H1 (cell line): Measurements from ENCODE around the gene MTFMT. TPM values are rescaled to one million over a fixed set of nuclear protein-coding genes. Genes with fewer than 3 reads are reported as not detected.

Source experiments
- CTCF ChIA-PET: fragments of 300-600 bp; sonication (Branson Sonifier 250); formaldehyde crosslinking; loops from one replicate; lab custom pipeline; 2021; ENCODE audit not compliant: partially characterized antibody; lab: Charles Lee
- POLR2A ChIA-PET: fragments of 300-600 bp; sonication (Branson Sonifier 250); formaldehyde crosslinking; loops from one replicate; lab custom pipeline; 2021; ENCODE audit warnings: inconsistent platforms; ENCODE audit not compliant: partially characterized antibody; lab: Charles Lee
- DNase-seq, 2 experiments: peaks; one replicate each; pipeline versions ENCODE4 v3.0.0 to v3.0.0-alpha.2; 2010 to 2022; ENCODE audit warnings: low spot score in 2 of 2, low read depth in 1 of 2, mixed read lengths in 1 of 2
- FAIRE-seq: peaks from 2 replicates; lab custom pipeline; 2011; peaks lifted over from hg19 to GRCh38; lab: Jason Lieb, UNC
- H2AFZ ChIP-seq: 2 replicates; pipeline ENCODE4 v1.8.1; 2012; ENCODE audit warnings: low read length, inconsistent platforms
- H2AK5ac ChIP-seq: 2 replicates; pipeline ENCODE4 v1.6.1; 2013; ENCODE audit warnings: low read depth, low read length
- H2BK120ac ChIP-seq: replicated peaks from 2 replicates; pipeline ENCODE3; 2013; ENCODE audit warnings: low read depth, low read length, inconsistent platforms
- H2BK12ac ChIP-seq: 2 replicates; pipeline ENCODE4 v1.6.1; 2013; ENCODE audit warnings: low read depth, low read length
- H2BK15ac ChIP-seq: 2 replicates; pipeline ENCODE4 v1.6.1; 2013; ENCODE audit warnings: low read length
- H2BK20ac ChIP-seq: 2 replicates; pipeline ENCODE4 v1.6.1; 2013; ENCODE audit warnings: low read length
- H2BK5ac ChIP-seq: 2 replicates; pipeline ENCODE4 v1.6.1; 2013; ENCODE audit warnings: low read depth, low read length
- H3K14ac ChIP-seq: 2 replicates; pipeline ENCODE4 v1.6.1; 2013; ENCODE audit warnings: inconsistent platforms; ENCODE audit not compliant: insufficient read length
- H3K18ac ChIP-seq: 2 replicates; pipeline ENCODE4 v1.6.1; 2013; ENCODE audit warnings: low read length; ENCODE audit errors: extremely low read depth
- H3K23ac ChIP-seq: 2 replicates; pipeline ENCODE4 v1.6.1; 2013; ENCODE audit warnings: inconsistent platforms; ENCODE audit not compliant: insufficient read length
- H3K23me2 ChIP-seq: 2 replicates; pipeline ENCODE4 v1.6.1; 2013; ENCODE audit warnings: low read depth, low read length
- H3K27ac ChIP-seq: 2 replicates; pipeline ENCODE4 v1.6.1; 2011; ENCODE audit warnings: low read depth, low read length, inconsistent platforms
- H3K27me3 ChIP-seq, 4 experiments: replicated peaks in 1 of 4; 1 replicate in 1 of 4; 2 replicates in 3 of 4; pipeline versions ENCODE4 v1.6.1 to v1.8.1; 2011 to 2013; ENCODE audit warnings: low read length in 3 of 4, mild to moderate bottlenecking in 3 of 4, inconsistent platforms in 2 of 4, mixed read lengths in 2 of 4, moderate library complexity in 1 of 4; ENCODE audit not compliant: control insufficient read depth in 3 of 4, insufficient read depth in 3 of 4; ENCODE audit errors: extremely low read depth in 1 of 4
- H3K36me3 ChIP-seq, 4 experiments: 2 replicates each; pipeline versions ENCODE4 v1.6.1 to v1.8.1; 2011 to 2013; ENCODE audit warnings: mild to moderate bottlenecking in 4 of 4, low read length in 3 of 4, moderate library complexity in 2 of 4, control low read depth in 1 of 4, inconsistent platforms in 1 of 4; ENCODE audit not compliant: insufficient read depth in 4 of 4, control insufficient read depth in 2 of 4
- H3K4ac ChIP-seq: replicated peaks from 2 replicates; pipeline ENCODE3; 2013; ENCODE audit warnings: low read length, low read depth, mixed read lengths, inconsistent platforms; ENCODE audit not compliant: insufficient read length
- H3K4me1 ChIP-seq, 4 experiments: replicated peaks in 1 of 4; 1 replicate in 1 of 4; 2 replicates in 3 of 4; pipeline versions ENCODE4 v1.6.1 to v1.8.1; 2011 to 2013; ENCODE audit warnings: low read length in 3 of 4, inconsistent platforms in 2 of 4, mixed read lengths in 1 of 4; ENCODE audit not compliant: insufficient read depth in 4 of 4, control insufficient read depth in 3 of 4
- H3K4me2 ChIP-seq, 2 experiments: 2 replicates each; pipeline versions ENCODE4 v1.6.1 to v1.8.1; 2011 to 2013; ENCODE audit warnings: low read depth in 2 of 2, low read length in 2 of 2, control low read depth in 1 of 2, inconsistent platforms in 1 of 2, mild to moderate bottlenecking in 1 of 2; ENCODE audit not compliant: insufficient read depth in 1 of 2
- H3K4me3 ChIP-seq, 4 experiments: fragments of 200-600, 300-600 bp in 1 of 4; sonication (generic), shearing (Covaris generic), sonication (Bioruptor Twin) in 1 of 4; 2 replicates each; pipeline versions ENCODE4 v1.5.1 to v1.8.1; 2011 to 2016; ENCODE audit warnings: low read length in 4 of 4, low read depth in 3 of 4, control low read depth in 2 of 4, inconsistent platforms in 2 of 4, mild to moderate bottlenecking in 2 of 4, mixed read lengths in 1 of 4, moderate library complexity in 1 of 4; ENCODE audit not compliant: insufficient read depth in 2 of 4; ENCODE audit errors: extremely low read depth in 1 of 4
- H3K56ac ChIP-seq: replicated peaks from 2 replicates; pipeline ENCODE3; 2013; ENCODE audit warnings: low read depth, mild to moderate bottlenecking, mixed read lengths, low read length, inconsistent platforms; ENCODE audit not compliant: insufficient read length
- H3K79me1 ChIP-seq: 2 replicates; pipeline ENCODE4 v1.6.1; 2013; ENCODE audit warnings: low read depth, low read length, control low read depth
- H3K79me2 ChIP-seq, 2 experiments: 2 replicates each; pipeline versions ENCODE4 v1.6.1 to v1.8.1; 2012 to 2013; ENCODE audit warnings: low read length in 2 of 2, mild to moderate bottlenecking in 2 of 2, inconsistent platforms in 1 of 2; ENCODE audit not compliant: insufficient read depth in 2 of 2, control insufficient read depth in 1 of 2
- H3K9ac ChIP-seq, 4 experiments: replicated peaks in 1 of 4; 1 replicate in 1 of 4; 2 replicates in 3 of 4; pipeline versions ENCODE4 v1.6.1 to v1.8.1; 2011 to 2013; ENCODE audit warnings: low read depth in 3 of 4, low read length in 3 of 4, control low read depth in 2 of 4, mild to moderate bottlenecking in 2 of 4, moderate library complexity in 2 of 4, inconsistent platforms in 1 of 4; ENCODE audit errors: extremely low read depth in 1 of 4
- H3K9me3 ChIP-seq, 2 experiments: 2 replicates each; pipeline versions ENCODE4 v1.6.1 to v1.8.1; 2012 to 2013; ENCODE audit warnings: mild to moderate bottlenecking in 2 of 2, moderate library complexity in 2 of 2, control low read depth in 1 of 2, inconsistent platforms in 1 of 2, low read depth in 1 of 2, low read length in 1 of 2, mixed read lengths in 1 of 2; ENCODE audit not compliant: insufficient read depth in 2 of 2
- H4K20me1 ChIP-seq, 2 experiments: replicated peaks in 1 of 2; 2 replicates each; pipeline versions ENCODE3 to v1.8.1; 2011 to 2013; ENCODE audit warnings: inconsistent platforms in 2 of 2, low read length in 2 of 2, mild to moderate bottlenecking in 1 of 2; ENCODE audit not compliant: insufficient read depth in 2 of 2, control insufficient read depth in 1 of 2
- H4K5ac ChIP-seq: 2 replicates; pipeline ENCODE4 v1.6.1; 2013; ENCODE audit warnings: low read length, low read depth, mixed read lengths, inconsistent platforms; ENCODE audit not compliant: insufficient read length
- H4K8ac ChIP-seq: 2 replicates; pipeline ENCODE4 v1.8.0; 2013; ENCODE audit warnings: mild to moderate bottlenecking, moderate library complexity, low read length, inconsistent platforms; ENCODE audit not compliant: insufficient read depth; ENCODE audit errors: extremely low read depth
- H4K91ac ChIP-seq: replicated peaks from 2 replicates; pipeline ENCODE3; 2013; ENCODE audit warnings: low read length, mixed read lengths, inconsistent platforms; ENCODE audit not compliant: insufficient read length
- CBX8 ChIP-seq: fragments of 300-800, 300-1000 bp; sonication (generic); IDR thresholded peaks from 2 replicates; pipeline ENCODE4 v1.7.1; 2016; ENCODE audit warnings: low read depth, low read length, borderline replicate concordance
- KDM4A ChIP-seq: IDR thresholded peaks from one replicate; pipeline ENCODE4 v1.7.1; 2012; ENCODE audit warnings: low read depth, mild to moderate bottlenecking, moderate library complexity, low read length, inconsistent platforms; ENCODE audit not compliant: severe bottlenecking
- SIN3A ChIP-seq, 2 experiments: IDR thresholded peaks in 1 of 2; conservative IDR thresholded peaks in 1 of 2; 2 replicates each; pipeline ENCODE4 v1.6.1; 2011 to 2012; ENCODE audit warnings: low read length in 2 of 2, improper control_type of control experiment in 1 of 2, low read depth in 1 of 2, mild to moderate bottlenecking in 1 of 2
- TEAD4 ChIP-seq: IDR thresholded peaks from 2 replicates; pipeline ENCODE4 v1.6.1; 2012; ENCODE audit warnings: low read depth, low read length, inconsistent platforms, mixed read lengths
- WGBS, 2 experiments: shearing (Covaris generic) in 1 of 2; methylation state at CpG; one replicate each; pipeline versions ENCODE4 v1.1.6 to v1.1.7; 2013 to 2015; ENCODE audit warnings: low lambda C conversion rate in 2 of 2, mixed read lengths in 2 of 2, inconsistent platforms in 1 of 2, low coverage in 1 of 2, missing lambda C conversion rate in 1 of 2; ENCODE audit not compliant: insufficient replicate concordance in 2 of 2, insufficient coverage in 1 of 2, insufficient read length in 1 of 2; ENCODE audit errors: extremely low coverage in 1 of 2, missing lambda C conversion rate in 1 of 2; 5-methylcytosine and 5-hydroxymethylcytosine counted together
- polyA plus RNA-seq, 7 experiments: library from polyadenylated mRNA; depleted of rRNA in 3 of 7; stranded (reverse) in 5 of 7; unstranded in 2 of 7; fragments of >200 nt in 5 of 7; fragments of 200-250 nt in 2 of 7; gene quantifications; 1 replicate in 5 of 7; 2 replicates in 1 of 7; 4 replicates in 1 of 7; pipeline versions ENCODE4 v1.2.1 to v1.2.3, GENCODE V29; 2011 to 2013; ENCODE audit warnings: missing spikeins in 2 of 7, mixed read lengths in 2 of 7
- total RNA-seq: library from RNA; stranded (reverse); fragmentation: NEBNext Ultra II Directional; extraction: Animal tissue kit (Norgen Biotek cat#: 25700); gene quantifications from 2 replicates; pipeline ENCODE4 v1.2.1, GENCODE V29; 2021
- TF ChIP-seq, protein P1 (sequence below), 3 experiments: IDR thresholded peaks; 1 replicate in 2 of 3; 2 replicates in 1 of 3; pipeline versions ENCODE4 v1.5.1 to v1.6.1; 2011; ENCODE audit warnings: low read length in 3 of 3, mild to moderate bottlenecking in 3 of 3, inconsistent platforms in 2 of 3, low read depth in 1 of 3, moderate library complexity in 1 of 3; ENCODE audit not compliant: insufficient read depth in 1 of 3; ENCODE audit errors: control extremely low read depth in 1 of 3

Gene MTFMT
- total and polyA plus RNA-seq, 2 of the 8 experiments (the other 6 are each of a cell fraction or from before 2014, with no cell fraction given): 7.7 to 20.8 TPM

DNA sequence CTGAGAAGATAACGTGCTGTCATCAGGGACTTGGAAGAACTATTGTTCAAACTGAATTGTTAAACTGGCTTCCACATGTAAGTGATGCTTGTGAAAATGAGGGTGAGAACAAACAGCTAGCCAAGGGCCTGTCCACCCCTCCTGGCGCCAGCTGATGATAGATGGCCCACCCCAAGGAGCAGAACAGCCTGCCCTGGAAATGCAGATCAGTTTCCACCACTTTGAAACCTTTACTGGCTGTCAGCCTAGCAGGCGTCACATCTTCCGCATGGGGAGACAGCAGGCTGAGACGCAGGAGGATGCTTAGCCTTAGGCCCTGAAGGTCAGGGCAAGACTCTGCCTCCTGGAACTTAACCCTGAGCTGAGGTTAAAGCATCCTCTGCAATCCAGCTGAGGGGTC, 9.4 kb upstream of the MTFMT start:
- no peak overlapping the region for H2AFZ ChIP-seq
- FAIRE-seq: no peak
- TF ChIP-seq, protein P1, sequence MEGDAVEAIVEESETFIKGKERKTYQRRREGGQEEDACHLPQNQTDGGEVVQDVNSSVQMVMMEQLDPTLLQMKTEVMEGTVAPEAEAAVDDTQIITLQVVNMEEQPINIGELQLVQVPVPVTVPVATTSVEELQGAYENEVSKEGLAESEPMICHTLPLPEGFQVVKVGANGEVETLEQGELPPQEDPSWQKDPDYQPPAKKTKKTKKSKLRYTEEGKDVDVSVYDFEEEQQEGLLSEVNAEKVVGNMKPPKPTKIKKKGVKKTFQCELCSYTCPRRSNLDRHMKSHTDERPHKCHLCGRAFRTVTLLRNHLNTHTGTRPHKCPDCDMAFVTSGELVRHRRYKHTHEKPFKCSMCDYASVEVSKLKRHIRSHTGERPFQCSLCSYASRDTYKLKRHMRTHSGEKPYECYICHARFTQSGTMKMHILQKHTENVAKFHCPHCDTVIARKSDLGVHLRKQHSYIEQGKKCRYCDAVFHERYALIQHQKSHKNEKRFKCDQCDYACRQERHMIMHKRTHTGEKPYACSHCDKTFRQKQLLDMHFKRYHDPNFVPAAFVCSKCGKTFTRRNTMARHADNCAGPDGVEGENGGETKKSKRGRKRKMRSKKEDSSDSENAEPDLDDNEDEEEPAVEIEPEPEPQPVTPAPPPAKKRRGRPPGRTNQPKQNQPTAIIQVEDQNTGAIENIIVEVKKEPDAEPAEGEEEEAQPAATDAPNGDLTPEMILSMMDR (IDR thresholded peaks at IDR 0.05; ENCODE audit: control extremely low read depth in 1 of 3, insufficient read depth in 1 of 3, low read depth in 1 of 3, low read length in 3 of 3): no peak
- TF ChIP-seq CBX8 (no peak), KDM4A (no peak), TEAD4 (no peak), SIN3A (conservative IDR thresholded peaks at IDR 0.05 in 1 of 2, IDR thresholded peaks at IDR 0.05 in 1 of 2; ENCODE audit: low read depth in 1 of 2, low read length in 2 of 2) (no peak)

More for the DNA sequence above, 9.4 kb upstream of the MTFMT start:
- no peak overlapping the region for H3K27ac ChIP-seq
- H4K8ac ChIP-seq: no peak overlapping the region
- no peak overlapping the region for H3K56ac ChIP-seq
- H4K20me1 ChIP-seq: no peaks in the 10 kb centered on the region
- no peak overlapping the region for H3K4me3 ChIP-seq
- POLR2A ChIA-PET: interaction anchor here (1.5 kb wide), 1 partner anchor 9 kb away, joined by 3 read pairs; no protein-coding TSS in a partner anchor
- no peak overlapping the region for H2BK15ac ChIP-seq
- H3K36me3 ChIP-seq: no peaks in the 10 kb centered on the region
- no peak overlapping the region for H2BK20ac ChIP-seq
- H3K23ac ChIP-seq: peak overlapping the region; percentile 52
- H4K5ac ChIP-seq: no peak overlapping the region
- no peaks in the 10 kb centered on the region for H3K9me3 ChIP-seq
- no peaks in the 10 kb centered on the region for H3K79me1 ChIP-seq
- H2BK120ac ChIP-seq: no peak overlapping the region
- CTCF ChIA-PET: interaction anchor here (0.9 to 33.2 kb wide), 5 partner anchors 9 to 63 kb away, joined by 3 to 1213 read pairs (median 5); partner anchors contain the start of genes KBTBD13 and RASL12
- H4K91ac ChIP-seq: no peak overlapping the region
- no peaks in the 10 kb centered on the region for H3K23me2 ChIP-seq
- H3K4me1 ChIP-seq: no peaks in the 10 kb centered on the region
- no peak overlapping the region for H3K14ac ChIP-seq
- no peak overlapping the region for H2AK5ac ChIP-seq
- no peaks in the 10 kb centered on the region for H3K79me2 ChIP-seq
- no peak overlapping the region for H2BK5ac ChIP-seq
- H3K4me2 ChIP-seq: no peak overlapping the region
- H3K9ac ChIP-seq: no peak overlapping the region
- no peak overlapping the region for H3K18ac ChIP-seq
- H3K4ac ChIP-seq: no peak overlapping the region
- WGBS, 2 experiments: 92% methylated on average over 5 of the region's 5 CpGs; no CpG with 5 or more reads in 1 of the 2 experiments
- no peaks in the 10 kb centered on the region for H3K27me3 ChIP-seq
- DNase-seq: no peak
- no peak overlapping the region for H2BK12ac ChIP-seq
